Trophoblast cell (in vitro differentiated cells and primary cell): ENCODE data around the gene ADCY3.

Source experiments
- DNase-seq, 2 donors: peaks; one replicate each; pipeline ENCODE4 v3.0.0-alpha.2; 2016
- H2AFZ ChIP-seq: 2 replicates; pipeline ENCODE4 v1.6.1; 2013; ENCODE audit warnings: low read length, moderate library complexity, mild to moderate bottlenecking; ENCODE audit not compliant: insufficient read depth, poor library complexity
- H2AK5ac ChIP-seq: 2 replicates; pipeline ENCODE4 v1.6.1; 2013; ENCODE audit warnings: mild to moderate bottlenecking, low read length
- H2BK120ac ChIP-seq: 2 replicates; pipeline ENCODE4 v1.6.1; 2013; ENCODE audit warnings: low read length, mild to moderate bottlenecking, moderate library complexity; ENCODE audit not compliant: insufficient read depth, poor library complexity
- H2BK12ac ChIP-seq: 2 replicates; pipeline ENCODE4 v1.6.1; 2013; ENCODE audit warnings: mild to moderate bottlenecking, low read length, moderate library complexity
- H2BK5ac ChIP-seq: 2 replicates; pipeline ENCODE4 v1.6.1; 2013; ENCODE audit warnings: low read length, low read depth, moderate library complexity, mild to moderate bottlenecking; ENCODE audit not compliant: poor library complexity
- H3K14ac ChIP-seq: 2 replicates; pipeline ENCODE4 v1.6.1; 2013; ENCODE audit warnings: mild to moderate bottlenecking, low read length
- H3K18ac ChIP-seq: 2 replicates; pipeline ENCODE4 v1.6.1; 2013; ENCODE audit warnings: mild to moderate bottlenecking, low read length
- H3K23ac ChIP-seq: 2 replicates; pipeline ENCODE4 v1.6.1; 2013; ENCODE audit warnings: low read length
- H3K27ac ChIP-seq: 2 replicates; pipeline ENCODE4 v1.5.1; 2013; ENCODE audit warnings: low read depth, mild to moderate bottlenecking, inconsistent platforms, low read length, moderate library complexity
- H3K27me3 ChIP-seq: 2 replicates; pipeline ENCODE4 v1.6.1; 2013; ENCODE audit warnings: inconsistent platforms, mild to moderate bottlenecking, low read length, moderate library complexity; ENCODE audit not compliant: insufficient read depth
- H3K36me3 ChIP-seq, 2 experiments: 1 replicate in 1 of 2; 2 replicates in 1 of 2; pipeline ENCODE4 v1.6.1; 2013; ENCODE audit warnings: low read length in 2 of 2, mild to moderate bottlenecking in 2 of 2, moderate library complexity in 1 of 2; ENCODE audit not compliant: insufficient read depth in 2 of 2, control insufficient read depth in 1 of 2
- H3K4ac ChIP-seq: 2 replicates; pipeline ENCODE4 v1.6.1; 2013; ENCODE audit warnings: low read depth, mild to moderate bottlenecking, low read length, moderate library complexity
- H3K4me1 ChIP-seq, 2 experiments: 1 replicate in 1 of 2; 2 replicates in 1 of 2; pipeline ENCODE4 v1.6.1; 2013; ENCODE audit warnings: low read length in 2 of 2, mild to moderate bottlenecking in 2 of 2, moderate library complexity in 1 of 2; ENCODE audit not compliant: insufficient read depth in 2 of 2, control insufficient read depth in 1 of 2
- H3K4me2 ChIP-seq: 2 replicates; pipeline ENCODE4 v1.6.1; 2013; ENCODE audit warnings: inconsistent platforms, mild to moderate bottlenecking, low read length, moderate library complexity
- H3K4me3 ChIP-seq: 2 replicates; pipeline ENCODE4 v1.5.1; 2013; ENCODE audit warnings: mild to moderate bottlenecking, low read depth, low read length, inconsistent platforms
- H3K79me1 ChIP-seq: one replicate; pipeline ENCODE4 v1.6.1; 2013; ENCODE audit warnings: low read length
- H3K79me2 ChIP-seq: 2 replicates; pipeline ENCODE4 v1.6.1; 2013; ENCODE audit warnings: low read length, mild to moderate bottlenecking; ENCODE audit not compliant: control insufficient read depth, insufficient read depth, poor library complexity
- H3K9ac ChIP-seq: 2 replicates; pipeline ENCODE4 v1.6.1; 2013; ENCODE audit warnings: mild to moderate bottlenecking, low read length
- H3K9me3 ChIP-seq: 2 replicates; pipeline ENCODE4 v1.6.1; 2013; ENCODE audit warnings: low read depth, mild to moderate bottlenecking, control low read depth, inconsistent platforms, low read length; ENCODE audit not compliant: insufficient read depth
- H4K12ac ChIP-seq: 2 replicates; pipeline ENCODE4 v1.6.1; 2013; ENCODE audit warnings: low read depth, mild to moderate bottlenecking, low read length, moderate library complexity
- H4K8ac ChIP-seq: 2 replicates; pipeline ENCODE4 v1.6.1; 2013; ENCODE audit warnings: low read depth, mild to moderate bottlenecking, low read length, moderate library complexity
- H4K91ac ChIP-seq: one replicate; pipeline ENCODE4 v1.6.1; 2013; ENCODE audit warnings: low read depth, mild to moderate bottlenecking, low read length, moderate library complexity
- WGBS: extraction: QIAGEN DNeasy Blood & Tissue Kit; methylation state at CpG from one replicate; pipeline ENCODE4 v1.1.7; 2013; ENCODE audit warnings: missing lambda C conversion rate; ENCODE audit not compliant: insufficient read length, insufficient coverage; ENCODE audit errors: extremely low coverage; 5-methylcytosine and 5-hydroxymethylcytosine counted together

The ADCY3 gene

DNA sequence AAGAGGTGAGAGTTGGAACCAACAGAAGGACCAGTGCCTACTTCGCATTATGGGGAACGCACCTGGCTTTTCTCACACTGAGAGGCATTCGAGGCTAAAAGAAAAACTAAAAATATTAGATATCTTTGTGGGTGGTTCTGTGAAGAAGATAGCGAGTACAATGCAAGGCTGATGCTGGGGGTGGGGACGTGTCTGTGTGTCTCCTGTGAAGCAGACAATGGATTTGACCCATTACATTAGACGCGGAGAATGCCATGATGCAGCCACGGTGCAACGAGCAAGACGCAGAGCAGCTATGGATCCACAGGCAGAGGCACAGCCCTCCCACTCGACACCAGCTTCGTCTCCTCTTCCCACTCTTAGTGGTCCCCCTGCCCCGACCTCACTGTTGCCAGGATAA, 61.0 kb downstream of the ADCY3 start:
- H3K79me1 ChIP-seq, result no peaks in the 10 kb centered on the region
- H3K4me1 ChIP-seq, result peaks cover 6% of the 10 kb centered on the region in 2 experiments
- H2AFZ ChIP-seq, result no peak overlapping the region
- no peak for DNase-seq
- no peak overlapping the region for H2BK12ac ChIP-seq
- H2BK120ac ChIP-seq, result no peak overlapping the region
- no peak overlapping the region for H3K14ac ChIP-seq
- no peak overlapping the region for H4K8ac ChIP-seq
- no peak overlapping the region for H4K12ac ChIP-seq
- no peak overlapping the region for H3K4me3 ChIP-seq
- H3K36me3 ChIP-seq, result no peaks in the 10 kb centered on the region
- H3K23ac ChIP-seq, result no peak overlapping the region
- no peak overlapping the region for H3K9ac ChIP-seq
- H2AK5ac ChIP-seq, result no peak overlapping the region
- no peaks in the 10 kb centered on the region for H3K27me3 ChIP-seq
- no peak overlapping the region for H4K91ac ChIP-seq
- no peak overlapping the region for H3K4ac ChIP-seq
- H2BK5ac ChIP-seq, result no peak overlapping the region
- WGBS, result no CpG with 5 or more reads among the region's 13 CpGs
- no peak overlapping the region for H3K27ac ChIP-seq
- H3K9me3 ChIP-seq, result peaks cover 2% of the 10 kb centered on the region
- H3K79me2 ChIP-seq, result no peaks in the 10 kb centered on the region
- H3K18ac ChIP-seq, result no peak overlapping the region
- H3K4me2 ChIP-seq, result no peak overlapping the region

DNA sequence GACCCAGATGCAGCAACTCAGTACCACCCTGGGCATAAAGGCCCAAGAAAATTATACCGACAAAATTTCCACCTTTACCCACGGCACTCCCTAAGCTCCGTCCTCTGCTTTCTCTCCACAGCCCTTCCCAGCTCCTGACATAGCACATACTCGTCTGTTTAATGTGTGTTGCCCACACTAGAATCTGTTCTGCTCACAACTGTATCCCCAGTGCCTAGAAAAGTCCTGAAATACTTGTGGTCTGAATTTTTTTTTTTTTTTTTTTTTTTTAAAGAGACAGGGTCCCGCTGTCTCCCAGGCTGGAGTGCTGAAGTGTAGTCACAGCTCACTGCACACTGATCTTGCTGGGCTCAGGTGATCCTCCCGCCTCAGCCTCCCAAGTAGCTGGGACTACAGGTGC, 62.3 kb downstream of the ADCY3 start:
- Histone ChIP-seq H3K4me2 (no peak overlapping the region), H2BK12ac (no peak overlapping the region), H4K8ac (no peak overlapping the region), H3K36me3 (no peaks in the 10 kb centered on the region), H3K14ac (no peak overlapping the region), H3K18ac (no peak overlapping the region), H3K9ac (no peak overlapping the region), H2BK5ac (no peak overlapping the region), H3K79me1 (no peaks in the 10 kb centered on the region), H3K4ac (no peak overlapping the region), H3K27ac (no peak overlapping the region), H4K91ac (no peak overlapping the region), H3K79me2 (no peaks in the 10 kb centered on the region), H3K4me3 (no peak overlapping the region), H4K12ac (no peak overlapping the region), H2AFZ (no peak overlapping the region), H3K27me3 (no peaks in the 10 kb centered on the region), H3K23ac (no peak overlapping the region), H2BK120ac (no peak overlapping the region), H3K4me1 (peaks cover 6% of the 10 kb centered on the region in 2 experiments), H3K9me3 (peaks cover 2% of the 10 kb centered on the region), H2AK5ac (no peak overlapping the region)
- no CpG with 5 or more reads among the region's 6 CpGs for WGBS
- no peak for DNase-seq

- no peak overlapping the region for H3K4me3 ChIP-seq
- no peak overlapping the region for H4K12ac ChIP-seq
- H3K23ac ChIP-seq, result no peak overlapping the region
- no peaks in the 10 kb centered on the region for H3K36me3 ChIP-seq
- no peak overlapping the region for H2AFZ ChIP-seq
- no peaks in the 10 kb centered on the region for H3K27me3 ChIP-seq
- peaks cover 6% of the 10 kb centered on the region in 2 experiments for H3K4me1 ChIP-seq
- no peak overlapping the region for H2AK5ac ChIP-seq
- H3K4ac ChIP-seq, result no peak overlapping the region
- no peak overlapping the region for H3K27ac ChIP-seq
- no peak overlapping the region for H3K18ac ChIP-seq
- H4K91ac ChIP-seq, result no peak overlapping the region
- H4K8ac ChIP-seq, result no peak overlapping the region
- WGBS, result no CpG with 5 or more reads among the region's 5 CpGs
- H2BK120ac ChIP-seq, result no peak overlapping the region
- no peak overlapping the region for H3K14ac ChIP-seq
- H3K79me1 ChIP-seq, result no peaks in the 10 kb centered on the region
- H3K4me2 ChIP-seq, result no peak overlapping the region
- DNase-seq, result no peak
- peaks cover 2% of the 10 kb centered on the region for H3K9me3 ChIP-seq
- H3K79me2 ChIP-seq, result no peaks in the 10 kb centered on the region
- no peak overlapping the region for H3K9ac ChIP-seq
- H2BK5ac ChIP-seq, result no peak overlapping the region
- H2BK12ac ChIP-seq, result no peak overlapping the region
These were observed 63.2 kb downstream of the ADCY3 start for GRCh38 chr2:24856791-24857211.

DNA sequence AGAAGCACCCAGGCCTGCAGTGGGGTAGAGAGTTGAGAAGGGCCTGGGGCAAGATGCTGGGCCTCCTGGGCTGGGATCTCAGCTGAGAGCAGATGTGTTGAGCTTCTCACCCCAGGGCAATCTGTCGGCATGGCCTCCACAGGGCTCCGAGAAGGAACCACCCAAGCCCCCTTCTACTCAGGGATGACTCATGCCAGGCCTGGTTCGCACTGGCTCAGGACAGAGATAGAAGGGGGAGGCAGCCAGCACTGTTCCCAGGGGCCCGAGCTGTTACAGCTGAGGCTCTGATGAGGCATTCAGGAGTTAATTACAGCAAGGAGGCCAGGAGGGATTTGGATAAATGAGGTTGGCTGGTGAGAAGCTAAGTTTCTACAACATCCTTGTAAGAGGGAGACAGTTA, 64.3 kb downstream of the ADCY3 start:
- Histone ChIP-seq H4K8ac (no peak overlapping the region), H2BK5ac (no peak overlapping the region), H3K4me3 (no peak overlapping the region), H3K27ac (no peak overlapping the region), H3K4me1 (peaks cover 6% of the 10 kb centered on the region in 2 experiments), H2AK5ac (no peak overlapping the region), H3K4me2 (no peak overlapping the region), H3K18ac (no peak overlapping the region), H3K4ac (no peak overlapping the region), H3K9me3 (peaks cover 2% of the 10 kb centered on the region), H2BK12ac (no peak overlapping the region), H4K12ac (no peak overlapping the region), H2AFZ (no peak overlapping the region), H3K27me3 (no peaks in the 10 kb centered on the region), H3K14ac (no peak overlapping the region), H3K36me3 (no peaks in the 10 kb centered on the region), H3K79me2 (no peaks in the 10 kb centered on the region), H2BK120ac (no peak overlapping the region), H3K9ac (no peak overlapping the region), H3K79me1 (no peaks in the 10 kb centered on the region), H4K91ac (no peak overlapping the region), H3K23ac (no peak overlapping the region)
- WGBS, result no CpG with 5 or more reads among the region's 4 CpGs
- DNase-seq, result no peak
